Ishikawa (cell line): ENCODE measurements around the gene FAM168A.

Experiments
- CEBPB ChIP-seq: IDR thresholded peaks from 2 replicates; pipeline ENCODE4 v1.6.1; 2012
- CREB1 ChIP-seq: IDR thresholded peaks from 2 replicates; pipeline ENCODE4 v1.6.1; 2012; ENCODE audit warnings: low read depth
- EGR1 ChIP-seq: IDR thresholded peaks from 2 replicates; pipeline ENCODE4 v1.6.1; 2012
- EP300 ChIP-seq: IDR thresholded peaks from 2 replicates; pipeline ENCODE4 v1.6.1; 2012; ENCODE audit warnings: borderline replicate concordance
- FOXM1 ChIP-seq: IDR thresholded peaks from 2 replicates; pipeline ENCODE4 v1.6.1; 2012; ENCODE audit warnings: low read depth, borderline replicate concordance
- MAX ChIP-seq: IDR thresholded peaks from 2 replicates; pipeline ENCODE4 v1.6.1; 2012
- NFIC ChIP-seq: IDR thresholded peaks from 2 replicates; pipeline ENCODE4 v1.6.1; 2012
- RAD21 ChIP-seq: IDR thresholded peaks from 2 replicates; pipeline ENCODE4 v1.6.1; 2012; ENCODE audit warnings: low read depth
- REST ChIP-seq: IDR thresholded peaks from 2 replicates; pipeline ENCODE4 v1.6.1; 2012; ENCODE audit warnings: low read depth, mild to moderate bottlenecking
- TAF1 ChIP-seq: IDR thresholded peaks from 2 replicates; pipeline ENCODE4 v1.6.1; 2012; ENCODE audit warnings: low read depth, mild to moderate bottlenecking
- TCF12 ChIP-seq: IDR thresholded peaks from 2 replicates; pipeline ENCODE4 v1.6.1; 2012; ENCODE audit warnings: low read depth
- TEAD4 ChIP-seq: IDR thresholded peaks from 2 replicates; pipeline ENCODE4 v1.6.1; 2012
- USF1 ChIP-seq: IDR thresholded peaks from 2 replicates; pipeline ENCODE4 v1.6.1; 2012
- YY1 ChIP-seq: IDR thresholded peaks from 2 replicates; pipeline ENCODE4 v1.6.1; 2012; ENCODE audit warnings: low read depth
- ZBTB7A ChIP-seq: IDR thresholded peaks from 2 replicates; pipeline ENCODE4 v1.6.1; 2012; ENCODE audit warnings: low read depth

FAM168A gene

GRCh38 chr11:73398721-73399120 lies 199.2 kb downstream of the FAM168A start:
- TF ChIP-seq TCF12: no peak
- TF ChIP-seq YY1: no peak
- no peak for TF ChIP-seq CREB1
- TF ChIP-seq CEBPB: no peak
- no peak for TF ChIP-seq FOXM1
- TF ChIP-seq TAF1: no peak
- no peak for TF ChIP-seq RAD21
- no peak for TF ChIP-seq REST
- TF ChIP-seq EGR1: no peak
- TF ChIP-seq NFIC: no peak
- TF ChIP-seq TEAD4: no peak
- no peak for TF ChIP-seq ZBTB7A
- TF ChIP-seq EP300: no peak

- TF ChIP-seq TAF1: no peak
- TF ChIP-seq EP300: no peak
- TF ChIP-seq FOXM1: no peak
- TF ChIP-seq USF1: no peak
- TF ChIP-seq TEAD4: no peak
- no peak for TF ChIP-seq TCF12
- TF ChIP-seq NFIC: no peak
- TF ChIP-seq EGR1: no peak
- TF ChIP-seq CREB1: no peak
- TF ChIP-seq YY1: no peak
- no peak for TF ChIP-seq REST
- TF ChIP-seq ZBTB7A: no peak
- TF ChIP-seq MAX: no peak
- no peak for TF ChIP-seq CEBPB
- TF ChIP-seq RAD21: no peak
Observed at GRCh38 chr11:73398132-73398526, 199.8 kb downstream of the FAM168A start.

GRCh38 chr11:73397468-73398131 lies 200.3 kb downstream of the FAM168A start:
- TF ChIP-seq TAF1: no peak
- TF ChIP-seq USF1: no peak
- TF ChIP-seq EGR1: no peak
- no peak for TF ChIP-seq YY1
- no peak for TF ChIP-seq TCF12
- TF ChIP-seq FOXM1: no peak
- TF ChIP-seq CEBPB: no peak
- TF ChIP-seq TEAD4: no peak
- TF ChIP-seq REST: no peak
- no peak for TF ChIP-seq EP300
- no peak for TF ChIP-seq CREB1
- no peak for TF ChIP-seq MAX
- no peak for TF ChIP-seq NFIC
- TF ChIP-seq RAD21: no peak
- no peak for TF ChIP-seq ZBTB7A

- TF ChIP-seq NFIC (no peak), TCF12 (no peak), EP300 (no peak), YY1 (no peak), FOXM1 (no peak), ZBTB7A (no peak), RAD21 (no peak), REST (no peak), CEBPB (no peak), MAX (no peak), TAF1 (no peak), CREB1 (no peak), EGR1 (no peak), USF1 (no peak)
Observed at GRCh38 chr11:73396985-73397384, 200.9 kb downstream of the FAM168A start.
